Smooth muscle cell (in vitro differentiated cells): ENCODE data around the gene ST8SIA3. TPM values are rescaled to one million over a fixed set of nuclear protein-coding genes. Genes with fewer than 3 reads are reported as not detected.

ENCODE experiments used
- DNase-seq: peaks from one replicate; lab custom pipeline; 2025; ENCODE audit not compliant: unreplicated experiment; lab: John Stamatoyannopoulos, UW
- H2AFZ ChIP-seq: fragments of 200-600 bp; sonication (generic); 2 replicates; pipeline ENCODE4 v1.6.0; 2016; ENCODE audit warnings: antibody characterized with exemption, low read depth, mild to moderate bottlenecking
- H3F3A ChIP-seq: fragments of 200-600 bp; sonication (generic); 2 replicates; pipeline ENCODE4 v1.6.0; 2017; ENCODE audit warnings: antibody characterized with exemption, low read depth
- H3K27ac ChIP-seq: fragments of 200-600 bp; sonication (generic); 2 replicates; pipeline ENCODE4 v1.5.1; 2016; ENCODE audit warnings: low read depth, mild to moderate bottlenecking
- H3K27me3 ChIP-seq: fragments of 200-600 bp; sonication (generic); 2 replicates; pipeline ENCODE4 v1.6.1; 2016; ENCODE audit warnings: low read depth, mild to moderate bottlenecking
- H3K36me3 ChIP-seq: fragments of 200-600 bp; sonication (generic); 2 replicates; pipeline ENCODE4 v1.5.1; 2016; ENCODE audit warnings: low read depth
- H3K4me1 ChIP-seq: fragments of 200-600 bp; sonication (generic); 2 replicates; pipeline ENCODE4 v1.5.1; 2016; ENCODE audit warnings: low read depth
- H3K4me2 ChIP-seq: fragments of 200-600 bp; sonication (generic); 2 replicates; pipeline ENCODE4 v1.6.0; 2016; ENCODE audit warnings: mild to moderate bottlenecking
- H3K4me3 ChIP-seq: fragments of 200-600 bp; sonication (generic); 2 replicates; pipeline ENCODE4 v1.5.1; 2016; ENCODE audit warnings: mild to moderate bottlenecking
- H3K79me2 ChIP-seq: fragments of 200-600 bp; sonication (generic); 2 replicates; pipeline ENCODE4 v1.6.0; 2016; ENCODE audit warnings: low read depth, mild to moderate bottlenecking
- H3K9ac ChIP-seq: fragments of 200-600 bp; sonication (generic); 2 replicates; pipeline ENCODE4 v1.6.0; 2016; ENCODE audit warnings: low read depth
- H3K9me3 ChIP-seq: fragments of 200-600 bp; sonication (generic); replicated peaks from 2 replicates; pipeline ENCODE4 v1.5.1; 2016; ENCODE audit warnings: low read depth
- H4K20me1 ChIP-seq: fragments of 200-600 bp; sonication (generic); 2 replicates; pipeline ENCODE4 v1.6.0; 2016; ENCODE audit warnings: low read depth
- CTCF ChIP-seq: fragments of 200-600 bp; sonication (generic); IDR thresholded peaks from 2 replicates; pipeline ENCODE4 v1.5.1; 2017; ENCODE audit warnings: borderline replicate concordance, mild to moderate bottlenecking, antibody characterized with exemption; ENCODE audit not compliant: insufficient read depth, poor library complexity, severe bottlenecking
- whole genome bisulfite sequencing: methylation state at CpG from one replicate; pipeline ENCODE4 v1.1.7; 2016; ENCODE audit warnings: low lambda C conversion rate; 5-methylcytosine and 5-hydroxymethylcytosine counted together
- polyA plus RNA-seq: library from polyadenylated mRNA; unstranded; fragments of >200 nt; fragmentation: Nextera tagmentation; extraction: Ambion mirVana; gene quantifications from 2 replicates; pipeline ENCODE4 v1.2.1, GENCODE V29; 2016
- total RNA-seq: library from RNA; depleted of rRNA; stranded (reverse); fragments of >200 nt; gene quantifications from 2 replicates; pipeline ENCODE4 v1.2.3, GENCODE V29; 2014

ST8SIA3 gene
- total and polyA plus RNA-seq, 2 experiments from 2014 or later: not detected

GRCh38 chr18:57347784-57348183 is 4.6 kb upstream of the ST8SIA3 start:
- H3K27me3 ChIP-seq: peaks cover 42% of the 10 kb centered on the region

GRCh38 chr18:57352761-57353136 is 392 bp downstream of the ST8SIA3 start:
- Histone ChIP-seq H2AFZ (no peak overlapping the region), H3F3A (no peaks in the 10 kb centered on the region), H3K27me3 (peaks cover 68% of the 10 kb centered on the region), H3K9me3 (no peaks in the 10 kb centered on the region), H3K79me2 (no peaks in the 10 kb centered on the region), H3K4me1 (peaks cover 4% of the 10 kb centered on the region), H4K20me1 (no peaks in the 10 kb centered on the region), H3K27ac (no peak overlapping the region), H3K4me2 (peak overlapping the region; percentile 82), H3K4me3 (peak overlapping the region; percentile 36), H3K9ac (no peak overlapping the region), H3K36me3 (no peaks in the 10 kb centered on the region)
- TF ChIP-seq CTCF: no peak
- 1% methylated on average over 23 of the region's 23 CpGs for WGBS
- no peak for DNase-seq

More at GRCh38 chr18:57347784-57348183, 4.6 kb upstream of the ST8SIA3 start:
- H3K4me2 ChIP-seq: no peak overlapping the region
- no peak overlapping the region for H2AFZ ChIP-seq
- H3K4me3 ChIP-seq: no peak overlapping the region
- 91% methylated on average over 11 of the region's 11 CpGs for WGBS
- no peaks in the 10 kb centered on the region for H3K4me1 ChIP-seq
- H3F3A ChIP-seq: no peaks in the 10 kb centered on the region
- H3K27ac ChIP-seq: no peak overlapping the region
- DNase-seq: no peak
- H4K20me1 ChIP-seq: no peaks in the 10 kb centered on the region
- no peak for TF ChIP-seq CTCF
- no peaks in the 10 kb centered on the region for H3K79me2 ChIP-seq
- H3K9ac ChIP-seq: no peak overlapping the region
- no peaks in the 10 kb centered on the region for H3K36me3 ChIP-seq
- no peaks in the 10 kb centered on the region for H3K9me3 ChIP-seq

GRCh38 chr18:57353137-57353939 is 981 bp downstream of the ST8SIA3 start:
- Histone ChIP-seq H3K27me3 (peaks cover 68% of the 10 kb centered on the region), H3K9ac (no peak overlapping the region), H2AFZ (no peak overlapping the region), H3K36me3 (no peaks in the 10 kb centered on the region), H4K20me1 (no peaks in the 10 kb centered on the region), H3K79me2 (no peaks in the 10 kb centered on the region), H3K4me2 (peak overlapping the region; percentile 82), H3K4me3 (peak overlapping the region; percentile 36), H3K27ac (no peak overlapping the region), H3K9me3 (no peaks in the 10 kb centered on the region), H3K4me1 (peaks cover 4% of the 10 kb centered on the region), H3F3A (no peaks in the 10 kb centered on the region)
- WGBS: 2% methylated on average over 59 of the region's 61 CpGs
- DNase-seq: no peak
- TF ChIP-seq CTCF: no peak
